RWPE2 (cell line): ENCODE data around the gene LYPD5.

Experiments used
- ATAC-seq: fragments of 200-7000 bp; cut with Tn5 transposase; 3 replicates; pipeline ENCODE4 v1.9.1; 2021; ENCODE audit warnings: low read depth
- DNase-seq: peaks from one replicate; pipeline ENCODE4 v3.0.0-alpha.2; 2020; ENCODE audit warnings: low spot score
- H3K27ac ChIP-seq: fragments of 450-650 bp; 2 replicates; pipeline ENCODE4 v1.5.1; 2017; ENCODE audit warnings: mild to moderate bottlenecking; ENCODE audit not compliant: poor library complexity, severe bottlenecking
- H3K27me3 ChIP-seq: fragments of 250-450 bp; sonication (Bioruptor Pico); 2 replicates; pipeline ENCODE4 v1.5.1; 2021; ENCODE audit warnings: mild to moderate bottlenecking, moderate library complexity; ENCODE audit not compliant: insufficient read depth, poor library complexity, severe bottlenecking
- H3K36me3 ChIP-seq: fragments of 250-450 bp; sonication (Bioruptor Pico); 2 replicates; pipeline ENCODE4 v1.5.1; 2020; ENCODE audit warnings: low read depth, mild to moderate bottlenecking, moderate library complexity
- H3K4me1 ChIP-seq: fragments of 250-450 bp; sonication (Bioruptor Pico); 2 replicates; pipeline ENCODE4 v1.5.1; 2021; ENCODE audit warnings: mild to moderate bottlenecking, moderate library complexity; ENCODE audit not compliant: insufficient read depth, poor library complexity, severe bottlenecking
- H3K4me3 ChIP-seq: fragments of 250-450 bp; sonication (Bioruptor Pico); 2 replicates; pipeline ENCODE4 v1.5.1; 2021; ENCODE audit warnings: mild to moderate bottlenecking, moderate library complexity; ENCODE audit not compliant: severe bottlenecking
- H3K9me3 ChIP-seq: fragments of 250-450 bp; sonication (Bioruptor Pico); 2 replicates; pipeline ENCODE4 v1.5.1; 2021; ENCODE audit warnings: mild to moderate bottlenecking, moderate library complexity; ENCODE audit not compliant: severe bottlenecking
- TF ChIP-seq, protein P1 (sequence below): fragments of 450-650 bp; IDR thresholded peaks from one replicate; pipeline ENCODE4 v1.5.1; 2017; ENCODE audit warnings: mild to moderate bottlenecking, moderate library complexity; ENCODE audit not compliant: poor library complexity, severe bottlenecking

The LYPD5 gene

GRCh38 chr19:43754503-43755255 lies 47.6 kb downstream of the LYPD5 start, which contains the start of gene SMG9:
Gene SMG9 (minus strand): TSS chr19:43754962. CDS start chr19:43750741, 4,221 bp downstream.
- peaks cover 37% of the 10 kb centered on the region for H3K36me3 ChIP-seq
- H3K27me3 ChIP-seq = no peaks in the 10 kb centered on the region
- H3K9me3 ChIP-seq = no peaks in the 10 kb centered on the region
- ATAC-seq (peak; percentile 66), DNase-seq (peak; percentile 96)
- H3K4me1 ChIP-seq = peaks cover 52% of the 10 kb centered on the region
- H3K4me3 ChIP-seq = peak within 1 kb of the TSS; percentile 58
- peak within 1 kb of the TSS; percentile 97 for H3K27ac ChIP-seq
- TF ChIP-seq, protein P1, sequence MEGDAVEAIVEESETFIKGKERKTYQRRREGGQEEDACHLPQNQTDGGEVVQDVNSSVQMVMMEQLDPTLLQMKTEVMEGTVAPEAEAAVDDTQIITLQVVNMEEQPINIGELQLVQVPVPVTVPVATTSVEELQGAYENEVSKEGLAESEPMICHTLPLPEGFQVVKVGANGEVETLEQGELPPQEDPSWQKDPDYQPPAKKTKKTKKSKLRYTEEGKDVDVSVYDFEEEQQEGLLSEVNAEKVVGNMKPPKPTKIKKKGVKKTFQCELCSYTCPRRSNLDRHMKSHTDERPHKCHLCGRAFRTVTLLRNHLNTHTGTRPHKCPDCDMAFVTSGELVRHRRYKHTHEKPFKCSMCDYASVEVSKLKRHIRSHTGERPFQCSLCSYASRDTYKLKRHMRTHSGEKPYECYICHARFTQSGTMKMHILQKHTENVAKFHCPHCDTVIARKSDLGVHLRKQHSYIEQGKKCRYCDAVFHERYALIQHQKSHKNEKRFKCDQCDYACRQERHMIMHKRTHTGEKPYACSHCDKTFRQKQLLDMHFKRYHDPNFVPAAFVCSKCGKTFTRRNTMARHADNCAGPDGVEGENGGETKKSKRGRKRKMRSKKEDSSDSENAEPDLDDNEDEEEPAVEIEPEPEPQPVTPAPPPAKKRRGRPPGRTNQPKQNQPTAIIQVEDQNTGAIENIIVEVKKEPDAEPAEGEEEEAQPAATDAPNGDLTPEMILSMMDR = no peak

- H3K9me3 ChIP-seq = no peaks in the 10 kb centered on the region
- no peaks in the 10 kb centered on the region for H3K27me3 ChIP-seq
- H3K36me3 ChIP-seq = peaks cover 42% of the 10 kb centered on the region
- H3K27ac ChIP-seq = peak overlapping the region; percentile 97
- H3K4me1 ChIP-seq = peaks cover 47% of the 10 kb centered on the region
- peak overlapping the region; percentile 58 for H3K4me3 ChIP-seq
- peak; percentile 2; the same call in 2 of the 3 replicates for ATAC-seq
- TF ChIP-seq, protein P1 = no peak
- no peak for DNase-seq
Measured at GRCh38 chr19:43754253-43754502, 48.1 kb downstream of the LYPD5 start.

GRCh38 chr19:43752287-43752875 lies 49.9 kb downstream of the LYPD5 start:
- peaks cover 57% of the 10 kb centered on the region for H3K36me3 ChIP-seq
- TF ChIP-seq, protein P1 = no peak
- ATAC-seq = no peak
- peak overlapping the region; percentile 97 for H3K27ac ChIP-seq
- no peaks in the 10 kb centered on the region for H3K27me3 ChIP-seq
- H3K9me3 ChIP-seq = no peaks in the 10 kb centered on the region
- no peak for DNase-seq
- peaks cover 29% of the 10 kb centered on the region for H3K4me1 ChIP-seq
- H3K4me3 ChIP-seq = no peak overlapping the region

DNA sequence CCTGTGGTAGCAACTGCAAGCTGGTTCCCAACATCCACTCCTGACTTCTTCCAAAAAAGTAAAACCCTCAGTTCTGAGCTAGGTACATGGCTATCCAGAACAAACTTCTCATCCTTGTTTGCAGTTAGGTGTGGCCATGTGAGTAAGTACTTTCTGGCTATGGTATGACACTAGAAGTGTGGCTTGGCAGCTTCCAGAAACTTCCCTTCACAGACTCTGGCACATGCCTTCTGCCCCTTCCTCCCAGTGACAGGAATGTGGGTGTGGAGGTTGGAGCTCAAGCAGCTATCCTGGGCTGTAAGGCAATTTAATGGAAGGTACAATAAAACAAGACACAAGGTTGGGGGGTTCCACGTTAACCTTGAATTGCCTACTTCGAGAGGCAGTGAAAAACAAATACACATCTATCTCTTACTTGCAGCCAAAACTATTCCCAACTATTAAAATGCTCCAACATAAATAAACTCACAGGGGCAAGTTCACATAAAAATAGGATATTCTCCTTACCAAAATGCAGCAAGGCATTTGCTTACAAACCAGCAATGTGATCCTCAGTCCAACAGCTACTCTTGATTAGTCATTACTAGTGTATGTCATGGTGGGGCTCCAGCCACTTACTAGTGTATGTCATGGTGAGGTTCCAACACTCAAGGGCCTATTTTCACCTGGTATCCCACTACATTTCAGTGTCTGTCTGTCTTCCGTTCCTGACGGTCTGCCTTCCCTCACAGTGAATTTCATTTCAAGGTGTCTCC lies 50.6 kb downstream of the LYPD5 start:
- TF ChIP-seq, protein P1 = no peak
- ATAC-seq (no peak), DNase-seq (no peak)
- peaks cover 22% of the 10 kb centered on the region for H3K4me1 ChIP-seq
- H3K36me3 ChIP-seq = peaks cover 64% of the 10 kb centered on the region
- no peaks in the 10 kb centered on the region for H3K9me3 ChIP-seq
- no peaks in the 10 kb centered on the region for H3K27me3 ChIP-seq
- H3K27ac ChIP-seq = no peak overlapping the region
- no peak overlapping the region for H3K4me3 ChIP-seq
